Measurements from ENCODE around the gene EHD4. TPM values are rescaled to one million over a fixed set of nuclear protein-coding genes. Genes with fewer than 3 reads are reported as not detected.

The EHD4 gene
- total RNA-seq, 1 donor from 2014 or later, result 42.6 TPM

DNA sequence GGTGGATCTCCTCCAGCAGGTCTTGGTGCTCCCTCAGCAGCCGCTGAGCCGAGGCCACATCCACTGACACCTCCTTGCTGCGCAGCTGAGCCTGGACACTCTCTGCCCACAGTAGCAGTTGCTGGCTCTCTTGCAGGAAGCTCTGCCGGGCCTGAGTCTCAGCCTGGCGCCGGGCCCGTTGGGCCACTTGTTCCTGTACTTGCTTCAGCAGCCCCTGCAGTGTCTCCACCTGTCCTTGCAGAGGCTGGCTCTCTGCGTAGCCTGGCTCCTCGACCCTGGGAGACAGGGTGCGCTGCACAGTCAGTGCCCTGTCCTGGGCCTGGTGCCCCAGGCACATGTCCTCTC lies 94.0 kb downstream of the EHD4 start:
- ATAC-seq (ENCODE audit: low read depth), result no peak
- no peak overlapping the region for H3K4me3 Mint-ChIP-seq
- H3K9me3 Mint-ChIP-seq, result no peaks in the 10 kb centered on the region
- intact Hi-C loops (cut with micrococcal nuclease), result no loop called here
- H3K27ac Mint-ChIP-seq, result no peak overlapping the region
- CTCF ChIA-PET, result no interaction called here
- peaks cover 20% of the 10 kb centered on the region for H3K4me1 Mint-ChIP-seq
- H3K27me3 Mint-ChIP-seq, result peaks cover 23% of the 10 kb centered on the region
- POLR2A ChIA-PET, result no interaction called here
- no peak for DNase-seq
- TF ChIP-seq, protein P1, sequence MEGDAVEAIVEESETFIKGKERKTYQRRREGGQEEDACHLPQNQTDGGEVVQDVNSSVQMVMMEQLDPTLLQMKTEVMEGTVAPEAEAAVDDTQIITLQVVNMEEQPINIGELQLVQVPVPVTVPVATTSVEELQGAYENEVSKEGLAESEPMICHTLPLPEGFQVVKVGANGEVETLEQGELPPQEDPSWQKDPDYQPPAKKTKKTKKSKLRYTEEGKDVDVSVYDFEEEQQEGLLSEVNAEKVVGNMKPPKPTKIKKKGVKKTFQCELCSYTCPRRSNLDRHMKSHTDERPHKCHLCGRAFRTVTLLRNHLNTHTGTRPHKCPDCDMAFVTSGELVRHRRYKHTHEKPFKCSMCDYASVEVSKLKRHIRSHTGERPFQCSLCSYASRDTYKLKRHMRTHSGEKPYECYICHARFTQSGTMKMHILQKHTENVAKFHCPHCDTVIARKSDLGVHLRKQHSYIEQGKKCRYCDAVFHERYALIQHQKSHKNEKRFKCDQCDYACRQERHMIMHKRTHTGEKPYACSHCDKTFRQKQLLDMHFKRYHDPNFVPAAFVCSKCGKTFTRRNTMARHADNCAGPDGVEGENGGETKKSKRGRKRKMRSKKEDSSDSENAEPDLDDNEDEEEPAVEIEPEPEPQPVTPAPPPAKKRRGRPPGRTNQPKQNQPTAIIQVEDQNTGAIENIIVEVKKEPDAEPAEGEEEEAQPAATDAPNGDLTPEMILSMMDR (IDR thresholded peaks at IDR 0.05), result no peak
- H3K36me3 Mint-ChIP-seq (ENCODE audit: low read depth), result no peaks in the 10 kb centered on the region

DNA sequence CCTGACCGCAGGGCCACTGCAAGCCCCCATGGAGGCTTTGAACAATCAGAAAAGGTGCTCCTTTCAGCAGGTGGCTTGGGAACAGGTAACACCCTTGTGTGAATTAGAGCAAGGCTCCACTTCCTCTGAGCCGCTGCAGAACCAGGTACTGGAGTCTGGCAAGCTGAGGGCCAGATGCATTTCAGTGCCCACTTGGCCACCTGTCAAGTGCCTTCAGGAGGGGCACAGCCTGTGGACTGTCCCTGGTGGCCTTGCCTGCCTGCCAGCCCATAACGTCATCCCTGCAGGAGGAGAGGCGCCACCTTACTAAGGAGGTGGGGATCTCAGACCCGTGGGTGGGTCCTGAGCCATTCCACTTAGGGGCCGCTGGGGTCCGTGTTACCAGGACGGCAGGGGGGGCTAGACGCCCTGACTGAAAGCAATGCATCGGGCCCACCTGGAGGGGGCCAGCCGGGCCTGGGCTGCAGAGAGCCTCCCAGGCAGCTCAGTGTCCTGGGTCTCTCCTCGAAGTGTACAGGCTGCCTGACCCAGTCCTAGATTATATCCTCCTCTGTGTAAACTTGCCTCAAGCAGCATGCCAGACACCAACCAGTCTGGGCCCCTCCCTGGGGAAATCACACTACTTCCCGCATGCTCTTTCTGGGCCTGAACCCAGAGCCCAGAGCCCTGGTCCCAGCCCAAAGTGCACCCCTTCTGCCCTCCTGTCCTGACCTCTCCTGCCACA lies 94.6 kb downstream of the EHD4 start:
- H3K9me3 Mint-ChIP-seq, result no peaks in the 10 kb centered on the region
- TF ChIP-seq, protein P1 (IDR thresholded peaks at IDR 0.05), result no peak
- no peaks in the 10 kb centered on the region for H3K36me3 Mint-ChIP-seq (ENCODE audit: low read depth)
- H3K27me3 Mint-ChIP-seq, result peaks cover 23% of the 10 kb centered on the region
- ChIA-PET CTCF (no interaction called here), POLR2A (no interaction called here)
- no peak overlapping the region for H3K27ac Mint-ChIP-seq
- intact Hi-C loops (cut with micrococcal nuclease), result no loop called here
- DNase-seq, result no peak
- peaks cover 18% of the 10 kb centered on the region for H3K4me1 Mint-ChIP-seq
- no peak overlapping the region for H3K4me3 Mint-ChIP-seq
- ATAC-seq (ENCODE audit: low read depth), result no peak

DNA sequence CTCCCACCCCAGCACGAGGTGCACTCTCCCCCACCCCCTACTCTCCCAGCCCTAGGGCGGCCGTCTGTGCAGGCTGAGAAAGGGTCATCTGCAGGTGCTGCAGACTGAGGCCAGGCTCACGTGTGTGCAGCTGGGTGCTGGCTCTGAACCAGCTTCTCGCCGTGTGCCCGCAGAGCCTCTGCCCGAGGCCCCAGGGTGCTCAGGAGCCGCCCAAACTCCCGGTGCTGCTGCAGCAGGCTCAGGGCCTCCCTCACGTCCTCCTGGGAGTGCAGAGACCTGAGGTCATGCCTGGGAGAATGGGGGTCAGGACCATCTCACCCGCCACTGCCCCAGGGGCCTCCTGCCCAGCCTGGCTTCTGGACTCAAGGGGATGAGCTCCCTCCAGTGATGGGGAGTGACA lies 95.7 kb downstream of the EHD4 start:
- peaks cover 15% of the 10 kb centered on the region for H3K4me1 Mint-ChIP-seq
- H3K27me3 Mint-ChIP-seq, result peaks cover 23% of the 10 kb centered on the region
- DNase-seq (no peak), ATAC-seq (ENCODE audit: low read depth) (no peak)
- intact Hi-C loops (cut with micrococcal nuclease), result no loop called here
- ChIA-PET POLR2A (interaction anchor here (0.6 kb wide), 1 partner anchor 25 kb away, joined by 5 read pairs; no protein-coding TSS in a partner anchor), CTCF (no interaction called here)
- no peaks in the 10 kb centered on the region for H3K9me3 Mint-ChIP-seq
- H3K4me3 Mint-ChIP-seq, result no peak overlapping the region
- H3K36me3 Mint-ChIP-seq (ENCODE audit: low read depth), result no peaks in the 10 kb centered on the region
- no peak overlapping the region for H3K27ac Mint-ChIP-seq
- TF ChIP-seq, protein P1 (IDR thresholded peaks at IDR 0.05), result no peak

DNA sequence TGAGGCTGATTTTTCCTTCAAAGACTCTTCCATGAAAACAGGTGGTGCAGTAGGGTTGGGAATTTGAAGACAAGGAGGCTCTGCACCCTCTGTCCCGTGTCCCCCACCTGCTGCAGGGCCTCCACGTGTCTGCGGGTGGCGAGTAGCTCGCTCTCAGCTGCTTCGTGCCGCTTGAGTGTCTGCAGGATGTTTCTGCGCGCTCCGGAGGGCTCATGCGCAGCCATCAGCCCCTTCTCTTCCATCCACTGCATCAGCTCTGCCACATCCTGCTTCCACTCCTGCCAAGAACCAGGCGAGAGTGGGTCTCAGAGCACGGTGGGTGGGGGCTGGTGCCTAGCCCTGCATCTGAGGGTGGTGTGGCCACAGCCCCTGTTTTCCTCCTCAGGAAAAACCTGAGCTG lies 96.3 kb downstream of the EHD4 start:
- ATAC-seq (ENCODE audit: low read depth) (peak; percentile 79), DNase-seq (no peak)
- TF ChIP-seq, protein P1 (IDR thresholded peaks at IDR 0.05), result no peak
- Mint-ChIP-seq H3K9me3 (no peaks in the 10 kb centered on the region), H3K27ac (no peak overlapping the region), H3K4me3 (no peak overlapping the region), H3K4me1 (peaks cover 11% of the 10 kb centered on the region), H3K27me3 (peaks cover 16% of the 10 kb centered on the region), H3K36me3 (ENCODE audit: low read depth) (no peaks in the 10 kb centered on the region)
- POLR2A ChIA-PET, result interaction anchor here (0.6 kb wide), 1 partner anchor 25 kb away, joined by 5 read pairs; no protein-coding TSS in a partner anchor
- intact Hi-C loops (cut with micrococcal nuclease), result no loop called here
- CTCF ChIA-PET, result interaction anchor here (0.9 to 1.1 kb wide), 2 partner anchors 29 to 103 kb away, joined by 4 to 5 read pairs; partner anchors contain the start of gene MAPKBP1

DNA sequence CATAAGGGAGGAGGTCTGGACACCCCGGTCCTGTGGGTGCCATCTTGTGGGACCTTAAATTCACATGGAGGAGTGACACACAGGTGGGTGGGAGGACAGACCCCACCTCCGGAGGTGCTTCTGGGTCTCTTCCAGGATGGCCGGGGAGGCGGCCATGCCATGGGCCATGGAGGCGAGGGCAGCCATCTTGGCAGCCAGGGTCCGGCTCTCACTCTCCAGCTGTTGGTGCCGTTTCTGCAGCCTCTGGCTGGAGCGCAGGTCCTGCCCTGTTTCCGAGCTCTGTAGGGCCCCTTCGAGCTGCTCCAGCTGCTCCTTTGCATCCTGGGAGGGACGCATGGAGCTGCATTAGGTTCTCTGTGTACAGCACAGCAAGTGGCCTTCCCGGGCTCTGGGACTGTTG lies 97.6 kb downstream of the EHD4 start:
- ChIA-PET CTCF (interaction anchor here (1.1 kb wide), 1 partner anchor 30 kb away, joined by 4 read pairs; no protein-coding TSS in a partner anchor), POLR2A (no interaction called here)
- ATAC-seq (ENCODE audit: low read depth), result no peak
- Mint-ChIP-seq H3K4me1 (peaks cover 11% of the 10 kb centered on the region), H3K36me3 (ENCODE audit: low read depth) (no peaks in the 10 kb centered on the region), H3K4me3 (no peak overlapping the region), H3K27ac (no peak overlapping the region), H3K9me3 (no peaks in the 10 kb centered on the region), H3K27me3 (peaks cover 9% of the 10 kb centered on the region)
- intact Hi-C loops (cut with micrococcal nuclease), result no loop called here
- TF ChIP-seq, protein P1 (IDR thresholded peaks at IDR 0.05), result no peak
- DNase-seq, result no peak
